Skeletal muscle satellite cell (primary cell): Measurements from ENCODE around the gene ODF4.
"Not testable (repeated sequence)": the region's sequence is repeated elsewhere in the genome, so short reads cannot be mapped to it uniquely, and the experiment has no call there.

ENCODE experiments used
- H3K27me3 ChIP-seq: 2 replicates; pipeline ENCODE4 v1.7.0; 2013; ENCODE audit warnings: low read length; ENCODE audit not compliant: control insufficient read depth, insufficient read depth
- H3K36me3 ChIP-seq: 2 replicates; pipeline ENCODE4 v1.7.0; 2013; ENCODE audit warnings: mild to moderate bottlenecking, control low read depth, low read length; ENCODE audit not compliant: insufficient read depth
- H3K4me1 ChIP-seq: 2 replicates; pipeline ENCODE4 v1.7.0; 2013; ENCODE audit warnings: low read length; ENCODE audit not compliant: control insufficient read depth, insufficient read depth
- H3K4me2 ChIP-seq: 2 replicates; pipeline ENCODE4 v1.7.0; 2013; ENCODE audit warnings: mild to moderate bottlenecking, low read length
- H3K4me3 ChIP-seq: 2 replicates; pipeline ENCODE4 v1.7.0; 2013; ENCODE audit warnings: low read length
- H3K9ac ChIP-seq: 2 replicates; pipeline ENCODE4 v1.7.0; 2013; ENCODE audit warnings: mild to moderate bottlenecking, low read depth, low read length, moderate library complexity
- H3K9me3 ChIP-seq: replicated peaks from 2 replicates; pipeline ENCODE4 v1.7.0; 2013; ENCODE audit warnings: mild to moderate bottlenecking, control low read depth, low read length

ODF4 gene

DNA sequence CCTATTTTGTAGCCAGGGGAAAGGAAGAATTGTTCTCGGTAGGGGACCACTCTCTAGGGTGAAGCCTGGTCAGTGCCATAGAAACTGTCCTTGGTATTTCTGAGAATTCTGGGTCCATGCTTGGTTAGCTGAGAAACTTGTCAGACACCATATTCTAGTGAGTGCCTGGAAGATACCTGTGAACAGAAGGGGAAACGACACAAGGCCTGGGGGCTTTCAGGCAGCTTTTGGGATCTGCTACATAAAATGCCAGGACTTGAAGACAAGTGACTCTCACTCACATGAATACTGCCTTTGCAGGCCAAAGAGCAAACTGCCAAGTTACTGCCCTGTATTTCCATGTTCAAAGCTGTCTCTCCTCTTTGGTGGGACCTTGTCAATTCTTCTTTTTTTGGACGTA is 18.3 kb downstream of the ODF4 start:
- H3K9me3 ChIP-seq = no peaks in the 10 kb centered on the region
- H3K4me1 ChIP-seq = peaks cover 22% of the 10 kb centered on the region
- H3K27me3 ChIP-seq = peaks cover 3% of the 10 kb centered on the region
- no peak overlapping the region for H3K4me2 ChIP-seq
- no peak overlapping the region for H3K4me3 ChIP-seq
- no peaks in the 10 kb centered on the region for H3K36me3 ChIP-seq
- no peak overlapping the region for H3K9ac ChIP-seq

DNA sequence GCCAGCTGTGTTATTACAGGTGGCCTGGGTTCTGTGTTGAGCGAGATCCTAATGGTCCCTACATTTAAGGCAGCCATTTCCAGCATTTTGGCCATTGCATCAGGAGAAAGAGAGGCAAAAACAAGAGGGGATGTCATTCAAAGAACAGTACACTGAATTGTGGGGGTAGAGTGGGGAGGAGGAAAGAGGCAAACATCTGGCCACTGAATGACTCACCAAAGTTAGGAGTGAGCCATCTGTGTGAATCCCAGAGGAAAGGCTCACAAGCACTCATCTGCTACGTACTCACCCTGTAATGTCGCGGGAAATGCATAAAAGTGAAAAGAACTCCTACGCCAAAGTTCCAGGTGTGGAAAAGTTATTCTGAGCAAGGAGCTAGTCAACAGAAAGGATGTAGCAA is 20.1 kb downstream of the ODF4 start:
- H3K4me2 ChIP-seq = peak overlapping the region; percentile 41
- H3K27me3 ChIP-seq = no peaks in the 10 kb centered on the region
- no peaks in the 10 kb centered on the region for H3K9me3 ChIP-seq
- no peaks in the 10 kb centered on the region for H3K36me3 ChIP-seq
- no peak overlapping the region for H3K4me3 ChIP-seq
- H3K4me1 ChIP-seq = peaks cover 28% of the 10 kb centered on the region
- peak overlapping the region; percentile 10 for H3K9ac ChIP-seq

DNA sequence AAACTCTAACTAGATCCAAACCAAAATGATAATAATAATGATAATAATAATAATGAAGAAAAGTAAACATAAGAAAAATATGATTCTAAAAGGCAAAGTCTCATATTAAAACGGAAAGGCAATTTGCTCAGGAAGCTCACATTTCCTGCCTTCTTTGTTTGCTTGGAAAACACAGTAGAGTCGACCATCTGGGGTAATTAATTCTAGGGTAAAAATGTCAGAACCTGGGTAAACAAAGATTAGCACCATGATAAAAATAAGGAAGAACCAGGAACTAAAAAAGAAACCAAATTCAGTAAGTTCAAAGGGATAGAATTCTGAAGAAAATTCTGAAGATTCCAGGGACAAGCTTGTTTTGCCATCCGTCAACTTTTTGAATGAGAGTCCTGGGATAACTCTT is 20.6 kb downstream of the ODF4 start:
- Histone ChIP-seq H3K9ac (peak overlapping the region; percentile 10), H3K4me2 (peak overlapping the region; percentile 41), H3K4me1 (peaks cover 33% of the 10 kb centered on the region), H3K4me3 (no peak overlapping the region), H3K27me3 (no peaks in the 10 kb centered on the region), H3K9me3 (no peaks in the 10 kb centered on the region), H3K36me3 (no peaks in the 10 kb centered on the region)

DNA sequence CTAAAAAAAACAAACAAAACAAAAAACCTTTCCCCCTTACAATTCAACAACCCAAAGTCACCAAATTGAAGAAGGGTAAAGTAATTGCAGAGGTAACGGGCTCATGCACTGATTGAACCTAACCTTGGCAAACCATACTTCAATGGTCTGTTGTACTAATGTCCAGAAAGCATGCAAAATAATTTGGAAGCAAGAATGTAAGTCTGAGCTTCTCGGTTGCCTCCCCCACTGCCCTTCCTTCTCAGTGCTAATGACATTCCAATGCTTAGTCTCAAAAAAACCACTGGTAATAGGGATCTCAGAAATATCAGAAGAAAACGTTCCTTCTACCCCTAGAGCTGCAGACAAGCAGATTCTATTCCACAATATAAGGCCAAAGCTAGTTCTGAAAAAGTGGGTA is 21.1 kb downstream of the ODF4 start:
- no peaks in the 10 kb centered on the region for H3K27me3 ChIP-seq
- H3K4me2 ChIP-seq = no peak overlapping the region
- no peaks in the 10 kb centered on the region for H3K36me3 ChIP-seq
- no peak overlapping the region for H3K9ac ChIP-seq
- peaks cover 38% of the 10 kb centered on the region for H3K4me1 ChIP-seq
- no peak overlapping the region for H3K4me3 ChIP-seq
- H3K9me3 ChIP-seq = no peaks in the 10 kb centered on the region

DNA sequence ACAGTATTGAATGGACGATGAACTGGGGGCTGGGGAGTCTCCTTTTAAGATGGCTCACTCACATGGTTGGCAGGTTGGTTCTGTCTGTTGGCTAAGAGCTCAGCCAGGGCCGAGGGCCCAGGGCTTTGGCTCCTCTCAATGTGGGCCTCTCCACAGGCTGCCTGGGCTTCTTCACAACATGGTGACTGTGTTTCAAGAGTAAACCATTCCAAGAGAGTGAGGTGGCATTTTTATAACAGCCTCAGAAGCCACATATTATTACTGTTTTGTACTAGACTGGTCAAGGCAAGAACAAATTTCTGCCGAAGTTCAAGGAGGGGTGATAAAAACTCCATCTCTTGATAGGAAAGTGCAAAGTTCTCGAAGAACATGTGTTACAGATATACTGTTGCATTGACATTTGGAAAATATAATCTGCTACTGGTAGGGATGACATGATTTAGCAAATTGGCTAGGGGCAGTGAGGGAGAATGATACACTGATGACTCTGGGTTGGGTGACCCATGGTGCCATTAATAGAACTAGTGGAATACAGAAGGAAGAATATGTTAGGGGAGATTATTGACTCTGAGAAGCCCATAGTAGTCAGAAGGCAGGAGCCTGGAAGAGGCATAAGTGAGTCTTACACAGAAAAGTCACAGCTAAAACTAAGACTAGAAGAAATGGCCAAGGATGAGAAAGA is 23.2 kb downstream of the ODF4 start:
- no peaks in the 10 kb centered on the region for H3K36me3 ChIP-seq
- H3K9me3 ChIP-seq = no peaks in the 10 kb centered on the region
- H3K4me2 ChIP-seq = no peak overlapping the region
- H3K27me3 ChIP-seq = no peaks in the 10 kb centered on the region
- H3K4me3 ChIP-seq = no peak overlapping the region
- H3K4me1 ChIP-seq = peaks cover 48% of the 10 kb centered on the region
- no peak overlapping the region for H3K9ac ChIP-seq

DNA sequence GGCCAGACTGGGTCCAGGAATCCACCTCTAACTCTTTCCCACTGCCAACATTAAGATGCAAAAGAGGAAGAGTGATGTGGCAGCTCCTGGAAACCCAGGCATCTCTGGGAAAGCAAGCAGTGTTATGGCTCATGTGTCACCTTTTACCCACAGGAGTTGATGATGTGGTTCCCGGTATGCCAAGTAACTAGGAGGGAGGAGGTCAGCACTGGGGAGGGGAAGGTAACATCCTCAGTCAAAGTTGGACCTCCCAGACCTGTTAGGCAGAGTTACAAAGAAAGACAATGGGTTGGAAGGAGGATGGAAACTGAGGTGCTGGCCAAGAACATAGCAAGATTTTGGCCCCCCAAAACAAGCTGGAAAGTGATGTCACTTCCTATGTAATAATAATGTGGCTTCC is 25.5 kb downstream of the ODF4 start:
- Histone ChIP-seq H3K27me3 (no peaks in the 10 kb centered on the region), H3K4me2 (no peak overlapping the region), H3K9me3 (no peaks in the 10 kb centered on the region), H3K4me1 (peaks cover 40% of the 10 kb centered on the region), H3K36me3 (peaks cover 12% of the 10 kb centered on the region), H3K9ac (no peak overlapping the region), H3K4me3 (no peak overlapping the region)

DNA sequence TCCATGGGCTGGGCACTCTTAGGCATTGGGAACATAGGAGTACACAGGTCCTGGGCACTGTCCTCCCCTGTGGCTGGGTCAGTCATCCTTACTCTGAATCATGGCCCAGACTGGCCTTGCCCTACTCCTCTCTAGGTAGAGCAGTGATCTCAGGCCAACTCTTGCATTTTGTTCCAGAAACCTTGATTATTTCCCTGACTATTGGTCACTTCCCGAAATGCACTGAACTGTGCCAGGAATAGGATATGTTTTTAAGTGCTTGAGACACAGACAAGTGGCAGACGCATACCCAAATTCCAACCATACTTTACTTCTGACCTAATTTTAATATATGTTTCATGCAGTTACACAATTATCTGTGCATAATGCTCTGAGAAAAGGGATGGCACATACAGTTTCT is 26.6 kb downstream of the ODF4 start:
- H3K4me3 ChIP-seq = no peak overlapping the region
- peaks cover 34% of the 10 kb centered on the region for H3K4me1 ChIP-seq
- no peak overlapping the region for H3K4me2 ChIP-seq
- peaks cover 13% of the 10 kb centered on the region for H3K36me3 ChIP-seq
- H3K27me3 ChIP-seq = no peaks in the 10 kb centered on the region
- H3K9ac ChIP-seq = no peak overlapping the region
- H3K9me3 ChIP-seq = no peaks in the 10 kb centered on the region

DNA sequence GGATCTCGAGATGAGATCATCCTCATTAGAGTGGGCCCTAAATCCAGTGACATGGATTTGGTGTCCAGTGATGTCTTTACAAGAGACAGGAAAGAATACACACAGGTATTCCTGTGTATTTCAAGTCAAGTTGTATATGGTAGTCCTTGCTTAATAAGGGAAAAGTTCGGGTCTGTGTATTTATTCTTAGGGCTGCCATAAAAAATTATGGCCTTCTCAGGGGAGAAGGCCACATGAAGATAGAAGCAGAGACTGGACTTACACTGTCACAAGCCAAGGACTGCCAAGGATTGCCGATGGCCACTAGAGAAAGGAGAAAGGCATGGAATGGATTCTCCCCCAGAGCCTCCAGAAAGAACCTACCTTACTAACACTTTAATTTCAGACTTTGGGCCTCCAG is 28.6 kb downstream of the ODF4 start:
- Histone ChIP-seq H3K9ac (no peak overlapping the region), H3K4me1 (peaks cover 23% of the 10 kb centered on the region), H3K9me3 (no peaks in the 10 kb centered on the region), H3K4me2 (no peak overlapping the region), H3K36me3 (peaks cover 13% of the 10 kb centered on the region), H3K27me3 (no peaks in the 10 kb centered on the region), H3K4me3 (no peak overlapping the region)

DNA sequence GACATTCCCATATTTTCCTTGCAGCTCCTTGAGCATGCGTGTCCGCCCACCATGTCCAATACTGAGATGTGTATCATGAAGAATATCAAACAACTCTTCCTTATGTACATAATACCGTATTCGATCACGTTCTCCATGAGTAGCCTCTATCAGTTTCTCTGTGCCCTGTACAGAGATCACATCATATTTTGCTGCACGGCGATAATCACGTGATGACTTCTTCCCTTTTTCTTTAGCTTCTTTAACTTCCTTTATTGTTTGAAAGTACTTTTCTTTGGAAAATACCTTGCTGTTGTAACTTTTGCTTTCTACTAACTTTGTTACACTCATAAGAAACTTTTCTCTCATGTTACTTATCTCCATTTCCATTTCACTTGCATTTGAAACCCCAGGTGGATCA is 30.3 kb downstream of the ODF4 start:
- H3K9ac ChIP-seq = no peak overlapping the region
- no peak overlapping the region for H3K4me2 ChIP-seq
- H3K36me3 ChIP-seq = peaks cover 13% of the 10 kb centered on the region
- H3K9me3 ChIP-seq = no peaks in the 10 kb centered on the region
- H3K4me1 ChIP-seq = peaks cover 18% of the 10 kb centered on the region
- H3K27me3 ChIP-seq = no peaks in the 10 kb centered on the region
- no peak overlapping the region for H3K4me3 ChIP-seq

DNA sequence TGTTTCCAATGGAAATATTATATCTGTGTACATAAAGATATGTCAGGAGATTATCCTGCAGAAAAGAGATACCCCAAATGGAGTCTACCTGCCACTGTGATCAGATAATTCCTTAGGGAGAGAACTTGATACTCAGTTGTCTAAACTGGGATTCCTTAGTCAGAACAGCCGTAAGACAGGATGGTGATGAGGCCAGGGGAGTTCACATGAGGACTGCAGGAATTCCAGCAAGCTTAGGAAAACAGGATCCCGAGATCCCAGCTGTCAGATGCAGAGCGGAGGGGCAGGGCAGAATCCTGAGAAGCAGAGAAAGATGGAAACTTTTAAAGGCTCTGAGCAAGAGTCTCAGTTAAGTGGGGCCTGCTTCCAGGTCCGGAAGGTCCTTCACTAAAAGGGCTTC is 32.1 kb downstream of the ODF4 start:
- Histone ChIP-seq H3K4me1 (peaks cover 10% of the 10 kb centered on the region), H3K36me3 (peaks cover 13% of the 10 kb centered on the region), H3K4me2 (no peak overlapping the region), H3K27me3 (no peaks in the 10 kb centered on the region), H3K4me3 (no peak overlapping the region), H3K9me3 (no peaks in the 10 kb centered on the region), H3K9ac (no peak overlapping the region)

DNA sequence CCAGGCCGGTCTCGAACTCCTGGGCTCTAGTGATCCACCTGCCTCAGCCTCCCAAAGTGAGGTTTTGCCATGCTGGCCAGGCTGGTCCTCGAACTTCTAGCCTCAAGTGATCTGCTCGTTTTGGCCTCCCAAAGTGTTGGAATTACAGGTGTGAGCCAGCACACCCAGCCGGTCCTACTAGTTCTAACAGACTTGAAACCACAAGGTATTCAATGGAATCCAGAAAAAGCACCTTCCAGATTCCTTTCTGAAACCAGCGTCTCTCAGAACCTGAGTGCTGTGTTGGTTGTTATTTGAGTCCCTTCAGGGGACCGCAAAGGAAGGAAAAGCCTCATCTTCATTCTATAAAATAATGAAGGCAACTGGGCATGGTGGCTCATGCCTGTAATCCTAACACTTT is 32.8 kb downstream of the ODF4 start:
- peaks cover 13% of the 10 kb centered on the region for H3K4me1 ChIP-seq
- no peak overlapping the region for H3K4me3 ChIP-seq
- H3K9ac ChIP-seq = no peak overlapping the region
- H3K27me3 ChIP-seq = no peaks in the 10 kb centered on the region
- H3K9me3 ChIP-seq = no peaks in the 10 kb centered on the region
- no peak overlapping the region for H3K4me2 ChIP-seq
- H3K36me3 ChIP-seq = peaks cover 20% of the 10 kb centered on the region

DNA sequence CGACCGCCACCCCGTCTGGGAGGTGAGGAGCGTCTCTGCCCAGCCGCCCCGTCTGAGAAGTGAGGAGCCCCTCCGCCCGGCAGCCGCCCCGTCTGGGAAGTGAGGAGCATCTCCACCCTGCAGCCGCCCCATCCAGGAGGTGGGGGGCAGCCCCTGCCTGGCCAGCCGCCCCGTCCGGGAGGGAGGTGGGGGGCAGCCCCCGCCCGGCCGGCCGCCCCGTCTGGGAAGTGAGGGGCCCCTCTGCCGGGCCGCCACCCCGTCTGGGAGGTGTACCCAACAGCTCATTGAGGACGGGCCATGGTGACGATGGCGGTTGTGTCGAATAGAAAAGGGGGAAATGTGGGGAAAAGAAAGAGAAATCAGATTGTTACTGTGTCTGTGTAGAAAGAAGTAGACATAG is 34.2 kb downstream of the ODF4 start:
- Histone ChIP-seq H3K4me1 (peaks cover 13% of the 10 kb centered on the region), H3K36me3 (peaks cover 33% of the 10 kb centered on the region)
- not testable (repeated sequence) for H3K27me3 ChIP-seq, H3K4me3 ChIP-seq, H3K4me2 ChIP-seq, H3K9ac ChIP-seq, H3K9me3 ChIP-seq
